Activated B cell treated with CpG ODN at 0.5 μM for 24 hours (primary cell): ENCODE results near the gene HS2ST1. TPM values are rescaled to one million over a fixed set of nuclear protein-coding genes. Genes with fewer than 3 reads are reported as not detected.

Experiments used
- ATAC-seq: fragments of 200-7000 bp; cut with Tn5 transposase; one replicate; pipeline ENCODE4 v1.10.0; 2021; ENCODE audit warnings: low read depth, mild to moderate bottlenecking, moderate library complexity
- CTCF ChIA-PET: fragments of 350-600 bp; sonication (Branson Sonifier 250); formaldehyde crosslinking; loops from one replicate; lab custom pipeline; 2021; ENCODE audit warnings: antibody characterized with exemption; lab: Charles Lee
- POLR2A ChIA-PET: fragments of 350-600 bp; sonication (Branson Sonifier 250); formaldehyde crosslinking; loops from one replicate; lab custom pipeline; 2021; ENCODE audit warnings: antibody characterized with exemption; lab: Charles Lee
- DNase-seq: peaks from one replicate; pipeline ENCODE4 v3.0.0; 2022
- H3K27ac Mint-ChIP-seq: one replicate; pipeline ENCODE4 v1.8.0; 2020; ENCODE audit warnings: mixed read lengths
- H3K27me3 Mint-ChIP-seq: one replicate; pipeline ENCODE4 v1.8.0; 2021; ENCODE audit warnings: mixed read lengths
- H3K36me3 Mint-ChIP-seq: one replicate; pipeline ENCODE4 v1.8.0; 2021; ENCODE audit warnings: low read depth, mixed read lengths
- H3K4me1 Mint-ChIP-seq: one replicate; pipeline ENCODE4 v1.8.0; 2021; ENCODE audit warnings: mixed read lengths
- H3K4me3 Mint-ChIP-seq: one replicate; pipeline ENCODE4 v1.8.0; 2020; ENCODE audit warnings: mild to moderate bottlenecking, mixed read lengths
- H3K9me3 Mint-ChIP-seq: one replicate; pipeline ENCODE4 v1.8.0; 2020; ENCODE audit warnings: mixed read lengths
- CTCF ChIP-seq: fragments of 200-600 bp; IDR thresholded peaks from one replicate; pipeline ENCODE4 v1.8.0; 2022; ENCODE audit warnings: antibody characterized with exemption, mild to moderate bottlenecking
- intact Hi-C: fragments of 100-400 bp; cut with micrococcal nuclease; formaldehyde crosslinking; loops from one replicate; pipeline ENCODE4 v1.15.1; 2024
- total RNA-seq: library from RNA; stranded (reverse); gene quantifications from 2 replicates; pipeline ENCODE4 v1.2.3, GENCODE V29; 2022

The HS2ST1 gene
- total RNA-seq, 1 donor from 2014 or later = 24.2 TPM

DNA sequence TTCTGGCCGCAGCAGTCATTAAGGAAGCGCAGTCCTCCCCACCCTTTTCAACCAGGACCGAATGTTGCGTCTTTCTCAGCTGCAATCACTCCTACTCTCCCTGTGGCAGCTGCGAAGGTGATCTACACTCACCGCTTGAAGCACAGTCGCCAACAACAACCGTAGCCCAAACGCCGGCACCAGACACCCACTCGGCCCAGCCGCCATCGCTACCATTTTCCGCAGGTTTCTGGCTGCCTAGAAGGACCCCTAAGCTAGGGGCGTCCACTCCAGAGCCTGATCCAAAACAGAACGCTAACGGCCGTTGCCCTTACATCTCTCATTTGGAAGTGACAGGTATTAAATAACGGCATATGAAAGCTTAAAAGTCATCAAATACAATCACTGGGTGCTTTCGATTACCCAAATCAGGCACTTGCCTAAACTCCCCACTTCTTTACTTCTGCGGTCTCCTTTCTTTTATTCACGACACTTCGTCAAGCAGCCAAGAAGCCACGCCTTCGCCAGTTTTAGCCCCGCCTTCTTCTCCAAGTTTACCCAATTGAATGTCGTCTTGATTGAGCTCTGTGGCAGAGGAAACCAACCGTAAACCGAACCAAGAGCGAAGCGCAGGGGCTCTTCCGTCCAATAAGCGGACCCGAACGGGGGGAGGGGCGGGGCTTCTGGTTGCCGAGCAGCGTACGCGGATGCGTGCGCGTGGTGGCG, 387 bp upstream of the HS2ST1 start, which contains the start of gene SELENOF:
Gene SELENOF (minus strand): TSS at position 231 of the 705 bp plus-strand sequence. CDS start 15 bp downstream, at position 216.
- ChIA-PET POLR2A (interaction anchor here (0.6 to 3.8 kb wide), 33 partner anchors 10 to 1770 kb away, joined by 3 to 49 read pairs (median 6); partner anchors contain the start of genes LMO4, ODF2L, PKN2 and SH3GLB1), CTCF (interaction anchor here (1.0 to 3.1 kb wide), 3 partner anchors 51 to 170 kb away, joined by 4 to 20 read pairs (median 10); no protein-coding TSS in a partner anchor)
- no peaks in the 10 kb centered on the region for H3K27me3 Mint-ChIP-seq

DNA sequence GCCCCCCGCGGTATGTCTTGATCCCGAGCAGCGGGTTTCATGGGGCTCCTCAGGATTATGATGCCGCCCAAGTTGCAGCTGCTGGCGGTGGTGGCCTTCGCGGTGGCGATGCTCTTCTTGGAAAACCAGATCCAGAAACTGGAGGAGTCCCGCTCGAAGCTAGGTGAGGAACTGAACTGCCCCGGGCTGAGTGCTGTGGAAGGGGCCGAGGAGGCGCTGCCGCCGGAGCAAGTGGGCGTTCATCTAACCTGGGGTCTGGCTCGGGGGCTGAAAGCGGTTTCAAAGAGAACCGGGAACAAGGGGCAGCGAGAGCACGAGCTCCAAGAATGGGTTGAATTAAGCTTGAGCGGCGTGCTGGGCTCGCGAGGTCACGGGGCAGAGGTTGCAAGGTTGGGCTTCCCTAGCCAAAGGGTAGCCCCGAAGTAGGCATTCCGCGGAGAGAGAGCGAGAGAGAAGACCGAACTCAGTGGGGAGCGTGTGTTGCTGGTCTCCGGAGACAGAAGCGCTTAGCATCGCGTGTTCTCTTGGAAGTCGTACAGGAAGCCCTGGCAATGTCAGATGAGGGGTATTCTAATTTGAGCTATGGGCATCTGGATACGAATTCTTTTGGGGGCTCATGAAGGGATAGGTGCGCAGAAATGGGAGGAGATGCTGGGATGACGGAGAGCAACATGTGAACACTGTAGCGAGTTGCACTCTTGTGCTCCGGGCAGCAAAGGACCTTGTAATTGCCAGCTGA, 732 bp downstream of the HS2ST1 start:
- no peaks in the 10 kb centered on the region for H3K27me3 Mint-ChIP-seq
- intact Hi-C loops = loop anchor here (1.0 to 5.0 kb wide), 13 partner anchors 15 to 1976 kb away; partner anchors contain the start of genes GTF2B, LMO4, ODF2L and PKN2
- H3K4me1 Mint-ChIP-seq = peaks cover 33% of the 10 kb centered on the region
- ATAC-seq (no peak), DNase-seq (peak; percentile 48)
- no peaks in the 10 kb centered on the region for H3K9me3 Mint-ChIP-seq
- no peak for TF ChIP-seq CTCF
- ChIA-PET CTCF (interaction anchor here (1.1 to 3.1 kb wide), 3 partner anchors 50 to 169 kb away, joined by 4 to 20 read pairs (median 10); no protein-coding TSS in a partner anchor), POLR2A (interaction anchor here (0.6 to 3.8 kb wide), 10 partner anchors 47 to 1920 kb away, joined by 3 to 49 read pairs (median 7); partner anchors contain the start of genes LMO4, ODF2L, PKN2 and SH3GLB1)
- H3K36me3 Mint-ChIP-seq = peaks cover 23% of the 10 kb centered on the region
- no peak overlapping the region for H3K4me3 Mint-ChIP-seq
- no peak overlapping the region for H3K27ac Mint-ChIP-seq

More for the DNA sequence above, 387 bp upstream of the HS2ST1 start, which contains the start of gene SELENOF:
- intact Hi-C loops = loop anchor here (1.0 to 2.0 kb wide), 12 partner anchors 21 to 1977 kb away; partner anchors contain the start of genes GTF2B, LMO4, ODF2L and PKN2
- no peak for TF ChIP-seq CTCF
- peaks cover 35% of the 10 kb centered on the region for H3K36me3 Mint-ChIP-seq
- H3K27ac Mint-ChIP-seq = no peak within 1 kb of the TSS
- H3K4me3 Mint-ChIP-seq = no peak within 1 kb of the TSS
- no peaks in the 10 kb centered on the region for H3K9me3 Mint-ChIP-seq
- DNase-seq (peak; percentile 92), ATAC-seq (peak; percentile 89)
- H3K4me1 Mint-ChIP-seq = peaks cover 44% of the 10 kb centered on the region

DNA sequence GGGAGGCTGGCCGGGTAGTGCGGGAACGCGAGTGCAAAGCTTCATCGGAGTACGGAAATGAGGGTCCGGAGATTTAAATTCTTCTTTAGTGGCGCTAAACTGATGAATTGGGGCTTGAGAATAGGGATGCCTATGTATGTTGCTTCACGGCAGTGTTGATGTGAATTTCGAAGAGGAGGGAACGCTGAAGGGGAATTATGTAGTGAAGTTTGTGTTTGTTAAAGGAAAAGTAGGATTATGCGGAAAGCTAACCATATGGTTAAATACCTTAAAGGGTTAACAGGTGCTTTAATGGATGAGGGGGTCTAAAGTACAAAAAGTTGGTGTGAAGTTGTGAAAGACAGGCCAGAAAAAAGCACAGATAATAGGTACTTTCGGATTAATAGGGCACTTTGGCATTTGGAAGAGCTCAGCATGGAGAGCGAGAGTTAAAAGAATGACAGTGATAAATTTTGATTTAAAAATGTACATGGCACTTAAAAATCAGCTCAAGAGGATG, 1.4 kb downstream of the HS2ST1 start:
- intact Hi-C loops = loop anchor here (1.0 to 5.0 kb wide), 5 partner anchors 15 to 1975 kb away; partner anchors contain the start of gene GTF2B
- Mint-ChIP-seq H3K4me1 (peaks cover 27% of the 10 kb centered on the region), H3K9me3 (no peaks in the 10 kb centered on the region)

GRCh38 chr1:86916752-86917151, 2.3 kb downstream of the HS2ST1 start:
- no peak for ATAC-seq
- H3K36me3 Mint-ChIP-seq = peaks cover 14% of the 10 kb centered on the region
- H3K27ac Mint-ChIP-seq = no peak overlapping the region
- DNase-seq = no peak
- CTCF ChIA-PET = interaction anchor here (2.8 kb wide), 1 partner anchor 83 kb away, joined by 10 read pairs; no protein-coding TSS in a partner anchor
- TF ChIP-seq CTCF = no peak
- POLR2A ChIA-PET = no interaction called here
- intact Hi-C loops = loop anchor here (5.0 kb wide), 1 partner anchor 36 kb away; no protein-coding TSS in a partner anchor
- peaks cover 4% of the 10 kb centered on the region for H3K9me3 Mint-ChIP-seq
- no peaks in the 10 kb centered on the region for H3K27me3 Mint-ChIP-seq
- H3K4me1 Mint-ChIP-seq = peaks cover 18% of the 10 kb centered on the region
- H3K4me3 Mint-ChIP-seq = no peak overlapping the region

More for the DNA sequence above, 1.4 kb downstream of the HS2ST1 start:
- Mint-ChIP-seq H3K36me3 (peaks cover 17% of the 10 kb centered on the region), H3K27ac (no peak overlapping the region), H3K27me3 (no peaks in the 10 kb centered on the region), H3K4me3 (no peak overlapping the region)
- POLR2A ChIA-PET = interaction anchor here (0.6 to 3.8 kb wide), 7 partner anchors 47 to 1920 kb away, joined by 3 to 49 read pairs (median 8); partner anchors contain the start of genes PKN2 and SH3GLB1
- ATAC-seq (no peak), DNase-seq (no peak)
- no peak for TF ChIP-seq CTCF
- CTCF ChIA-PET = interaction anchor here (1.1 to 3.1 kb wide), 3 partner anchors 49 to 168 kb away, joined by 4 to 20 read pairs (median 10); no protein-coding TSS in a partner anchor
